ENCODE results near the gene IRF2BP1. TPM values are rescaled to one million over a fixed set of nuclear protein-coding genes. Genes with fewer than 3 reads are reported as not detected.

IRF2BP1 gene
- total and polyA plus RNA-seq, 4 donors, result 4.9 to 16.8 (median 16.4) TPM

DNA sequence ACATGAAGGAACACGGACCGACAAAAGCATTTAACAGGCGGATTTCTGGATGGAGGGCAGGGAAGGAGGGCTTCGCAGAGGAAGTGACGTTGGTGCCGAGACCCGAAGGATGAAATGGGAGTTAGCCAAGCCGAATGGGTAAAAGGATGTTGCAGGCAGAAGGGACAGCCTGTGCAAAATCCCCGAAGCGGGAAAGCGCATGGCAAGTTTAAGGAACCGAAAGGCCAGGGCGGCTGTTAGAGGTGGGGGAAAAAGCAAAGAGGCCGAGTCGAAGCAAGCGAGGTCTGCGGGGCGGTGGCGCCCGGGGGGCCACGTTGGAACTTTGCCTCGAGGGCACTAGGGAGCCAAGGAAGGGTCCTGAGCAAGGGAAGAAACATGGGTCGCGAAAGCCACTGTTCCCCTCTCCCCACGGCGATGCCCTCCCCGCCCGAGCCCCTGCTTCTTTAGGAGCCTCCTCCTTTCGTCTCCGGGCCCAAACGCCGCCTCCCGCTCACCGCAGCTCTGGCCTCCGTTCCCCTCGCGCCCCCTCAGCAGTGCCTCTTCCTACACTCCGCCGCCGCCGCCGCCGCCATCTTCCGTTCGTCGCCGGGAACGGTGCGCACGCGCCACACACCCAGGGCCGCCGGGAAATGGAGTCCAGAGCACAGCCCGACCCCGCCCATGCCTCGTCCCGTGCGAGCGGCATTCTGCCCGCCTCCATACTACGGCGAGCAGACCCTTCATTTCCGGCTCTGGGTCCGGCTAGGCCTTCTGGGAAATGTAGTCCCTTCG lies 23.2 kb downstream of the IRF2BP1 start, which contains the start of gene SYMPK (continued):
- TF ChIP-seq, protein P1, sequence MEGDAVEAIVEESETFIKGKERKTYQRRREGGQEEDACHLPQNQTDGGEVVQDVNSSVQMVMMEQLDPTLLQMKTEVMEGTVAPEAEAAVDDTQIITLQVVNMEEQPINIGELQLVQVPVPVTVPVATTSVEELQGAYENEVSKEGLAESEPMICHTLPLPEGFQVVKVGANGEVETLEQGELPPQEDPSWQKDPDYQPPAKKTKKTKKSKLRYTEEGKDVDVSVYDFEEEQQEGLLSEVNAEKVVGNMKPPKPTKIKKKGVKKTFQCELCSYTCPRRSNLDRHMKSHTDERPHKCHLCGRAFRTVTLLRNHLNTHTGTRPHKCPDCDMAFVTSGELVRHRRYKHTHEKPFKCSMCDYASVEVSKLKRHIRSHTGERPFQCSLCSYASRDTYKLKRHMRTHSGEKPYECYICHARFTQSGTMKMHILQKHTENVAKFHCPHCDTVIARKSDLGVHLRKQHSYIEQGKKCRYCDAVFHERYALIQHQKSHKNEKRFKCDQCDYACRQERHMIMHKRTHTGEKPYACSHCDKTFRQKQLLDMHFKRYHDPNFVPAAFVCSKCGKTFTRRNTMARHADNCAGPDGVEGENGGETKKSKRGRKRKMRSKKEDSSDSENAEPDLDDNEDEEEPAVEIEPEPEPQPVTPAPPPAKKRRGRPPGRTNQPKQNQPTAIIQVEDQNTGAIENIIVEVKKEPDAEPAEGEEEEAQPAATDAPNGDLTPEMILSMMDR (IDR thresholded peaks at IDR 0.05; ENCODE audit: low read depth, low read length, missing input control), result no peak
- peak; percentile 50 for TF ChIP-seq FOXA1 (IDR thresholded peaks at IDR 0.05)
- TF ChIP-seq FOXA2 (IDR thresholded peaks at IDR 0.05), result no peak
- TF ChIP-seq YY1 (IDR thresholded peaks at IDR 0.05), result peak; percentile 98
- TF ChIP-seq HNF4A (conservative IDR thresholded peaks at IDR 0.05), result peak in 1 of 2 donors; percentile 9
- TF ChIP-seq JUND (IDR thresholded peaks at IDR 0.05), result no peak
- no peak for TF ChIP-seq HNF4G (IDR thresholded peaks at IDR 0.05)
- peak; percentile 70 for TF ChIP-seq MAX (IDR thresholded peaks at IDR 0.05)
- TF ChIP-seq TAF1 (conservative IDR thresholded peaks at IDR 0.05), result peak; percentile 50

DNA sequence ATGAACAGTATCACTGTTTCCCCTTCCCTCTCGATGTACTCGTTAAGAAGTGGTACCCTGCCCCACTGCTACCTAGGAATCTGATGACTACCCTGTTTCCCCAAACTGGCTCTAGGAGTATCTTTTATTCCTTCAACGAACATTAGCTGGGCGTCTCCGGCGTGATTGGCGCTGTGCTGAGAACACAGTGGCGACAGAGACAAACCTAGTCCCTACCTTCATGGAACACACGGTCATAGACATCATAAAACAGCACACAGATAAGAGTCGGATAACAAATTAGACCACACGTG lies 23.7 kb downstream of the IRF2BP1 start:
- WGBS, result 1% methylated on average over 11 of the region's 11 CpGs
- no peak for DNase-seq (ENCODE audit: low spot score)

More for the DNA sequence above, 23.7 kb downstream of the IRF2BP1 start:
- peak overlapping the region; percentile 64 to 79 for H3K9ac ChIP-seq (ENCODE audit: low read depth in 1 of 2, low read length in 2 of 2)
- TF ChIP-seq RAD21 (IDR thresholded peaks at IDR 0.05) (no peak), EGR1 (IDR thresholded peaks at IDR 0.05; ENCODE audit: low read depth in 2 of 2) (no peak), ZBTB33 (IDR thresholded peaks at IDR 0.05) (no peak), HNF4A (conservative IDR thresholded peaks at IDR 0.05) (no peak)
- TF ChIP-seq, protein P1 (IDR thresholded peaks at IDR 0.05; ENCODE audit: low read depth, low read length, missing input control), result no peak
- H3K27me3 ChIP-seq (ENCODE audit: control insufficient read depth in 4 of 4, insufficient read depth in 4 of 4, low read length in 3 of 4), result no peaks in the 10 kb centered on the region
- peak overlapping the region; percentile 82 to 93 for H3K27ac ChIP-seq (ENCODE audit: low read depth in 1 of 2, low read length in 2 of 2)
- peaks cover 4 to 44% (median 29%) of the 10 kb centered on the region in 4 donors for H3K4me1 ChIP-seq (ENCODE audit: control insufficient read depth in 4 of 4, insufficient read depth in 4 of 4, low read length in 3 of 4)
- peaks cover 0 to 3% (median 1%) of the 10 kb centered on the region in 4 donors for H3K36me3 ChIP-seq (ENCODE audit: control insufficient read depth in 4 of 4, insufficient read depth in 3 of 4, low read depth in 1 of 4, low read length in 3 of 4)
- no peaks in the 10 kb centered on the region for H3K9me3 ChIP-seq (ENCODE audit: control insufficient read depth in 4 of 4, low read length in 3 of 4)
- peak overlapping the region; percentile 82 to 99 (median 91) for H3K4me3 ChIP-seq (ENCODE audit: low read depth in 1 of 3, low read length in 3 of 3)

All from liver (tissue), 9 donors.